Endothelial cell of umbilical vein (primary cell): ENCODE results near the gene GP9.
"Not testable (repeated sequence)": the region's sequence is repeated elsewhere in the genome, so short reads cannot be mapped to it uniquely, and the experiment has no call there.

Experiments
- EZH2 ChIP-seq: IDR thresholded peaks from 2 replicates; pipeline ENCODE4 v1.6.1; 2012; ENCODE audit warnings: borderline replicate concordance, low read depth, mild to moderate bottlenecking, moderate library complexity, low read length, inconsistent platforms; ENCODE audit not compliant: severe bottlenecking
- FOS ChIP-seq: IDR thresholded peaks from 2 replicates; pipeline ENCODE4 v1.6.1; 2011; ENCODE audit warnings: mild to moderate bottlenecking, low read length, moderate library complexity, borderline replicate concordance; ENCODE audit not compliant: insufficient read depth
- GATA2 ChIP-seq: IDR thresholded peaks from 2 replicates; pipeline ENCODE4 v1.7.0; 2011; ENCODE audit warnings: low read depth, mild to moderate bottlenecking, moderate library complexity, mixed read lengths, low read length; ENCODE audit not compliant: insufficient read length, insufficient read depth
- JUN ChIP-seq: IDR thresholded peaks from 2 replicates; pipeline ENCODE4 v1.6.1; 2011; ENCODE audit warnings: borderline replicate concordance, low read depth; ENCODE audit not compliant: insufficient read length, insufficient read depth
- MYC ChIP-seq: IDR thresholded peaks from one replicate; pipeline ENCODE4 v1.6.1; 2011; ENCODE audit warnings: mild to moderate bottlenecking, low read depth, low read length
- POLR2A ChIP-seq: IDR thresholded peaks from 2 replicates; pipeline ENCODE4 v1.6.1; 2012; ENCODE audit warnings: low read depth, mild to moderate bottlenecking, control low read depth, low read length
- POLR2AphosphoS5 ChIP-seq: IDR thresholded peaks from 2 replicates; pipeline ENCODE4 v1.6.1; 2012; ENCODE audit warnings: low read depth, mild to moderate bottlenecking, control low read depth, low read length, moderate library complexity; ENCODE audit not compliant: insufficient read depth
- TF ChIP-seq, protein P1 (sequence below), 2 donors: IDR thresholded peaks; 1 replicate in 1 of 2; 2 replicates in 1 of 2; pipeline ENCODE4 v1.5.1; 2011; ENCODE audit warnings: low read length in 2 of 2, mild to moderate bottlenecking in 2 of 2, moderate library complexity in 2 of 2, control low read depth in 1 of 2, inconsistent platforms in 1 of 2, low read depth in 1 of 2; ENCODE audit not compliant: insufficient read depth in 1 of 2; ENCODE audit errors: extremely low read depth in 1 of 2

DNA sequence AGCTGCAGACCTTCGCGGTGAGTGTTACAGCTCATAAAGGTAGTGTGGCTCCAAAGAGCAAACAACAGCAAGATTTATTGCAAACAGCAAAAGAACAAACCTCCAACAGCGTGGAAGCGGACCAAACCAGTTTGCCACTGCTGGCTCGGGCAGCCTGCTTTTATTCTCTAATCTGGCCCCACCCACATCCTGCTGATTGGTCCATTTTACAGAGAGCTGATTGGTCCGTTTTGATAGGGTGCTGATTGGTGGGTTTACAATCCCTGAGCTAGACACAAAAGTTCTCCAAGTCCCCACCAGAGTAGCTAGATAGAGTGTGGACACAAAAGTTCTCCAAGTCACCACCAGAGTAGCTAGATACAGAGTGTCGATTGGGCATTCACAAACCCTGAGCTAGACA lies 7.1 kb downstream of the GP9 start:
- TF ChIP-seq, protein P1, sequence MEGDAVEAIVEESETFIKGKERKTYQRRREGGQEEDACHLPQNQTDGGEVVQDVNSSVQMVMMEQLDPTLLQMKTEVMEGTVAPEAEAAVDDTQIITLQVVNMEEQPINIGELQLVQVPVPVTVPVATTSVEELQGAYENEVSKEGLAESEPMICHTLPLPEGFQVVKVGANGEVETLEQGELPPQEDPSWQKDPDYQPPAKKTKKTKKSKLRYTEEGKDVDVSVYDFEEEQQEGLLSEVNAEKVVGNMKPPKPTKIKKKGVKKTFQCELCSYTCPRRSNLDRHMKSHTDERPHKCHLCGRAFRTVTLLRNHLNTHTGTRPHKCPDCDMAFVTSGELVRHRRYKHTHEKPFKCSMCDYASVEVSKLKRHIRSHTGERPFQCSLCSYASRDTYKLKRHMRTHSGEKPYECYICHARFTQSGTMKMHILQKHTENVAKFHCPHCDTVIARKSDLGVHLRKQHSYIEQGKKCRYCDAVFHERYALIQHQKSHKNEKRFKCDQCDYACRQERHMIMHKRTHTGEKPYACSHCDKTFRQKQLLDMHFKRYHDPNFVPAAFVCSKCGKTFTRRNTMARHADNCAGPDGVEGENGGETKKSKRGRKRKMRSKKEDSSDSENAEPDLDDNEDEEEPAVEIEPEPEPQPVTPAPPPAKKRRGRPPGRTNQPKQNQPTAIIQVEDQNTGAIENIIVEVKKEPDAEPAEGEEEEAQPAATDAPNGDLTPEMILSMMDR (IDR thresholded peaks at IDR 0.05; ENCODE audit: extremely low read depth in 1 of 2, insufficient read depth in 1 of 2, low read depth in 1 of 2, low read length in 2 of 2), result not testable (repeated sequence)
- TF ChIP-seq POLR2A, EZH2, POLR2AphosphoS5, MYC, FOS, GATA2, JUN: not testable (repeated sequence)
